IMR-90 (cell line): ENCODE measurements around the gene NOM1. TPM values are rescaled to one million over a fixed set of nuclear protein-coding genes. Genes with fewer than 3 reads are reported as not detected.

Experiments used
- ATAC-seq: fragments of 200-7000 bp; cut with Tn5 transposase; 2 replicates; pipeline ENCODE4 v1.9.1; 2020; ENCODE audit warnings: low read depth, mild to moderate bottlenecking, moderate library complexity
- BruUV-seq: library from RNA; stranded (reverse); fragments of 400-500 nt; replicated peaks from 2 replicates; lab custom pipeline; 2021; lab: Mats Ljungman, UMichigan
- CTCF ChIA-PET: fragments of 300-600 bp; formaldehyde crosslinking; extraction: SDS; loops from one replicate; lab custom pipeline; 2021; ENCODE audit warnings: antibody characterized with exemption; lab: Yijun Ruan, JAX
- POLR2A ChIA-PET: fragments of 300-600 bp; sonication (Branson Sonifier 250); formaldehyde crosslinking; loops from one replicate; lab custom pipeline; 2022; ENCODE audit warnings: antibody characterized with exemption; ENCODE audit not compliant: unreplicated experiment; lab: Charles Lee
- DNase-seq: peaks from one replicate; pipeline ENCODE4 v3.0.0; 2013
- H2AFZ ChIP-seq: replicated peaks from 2 replicates; pipeline ENCODE3; 2013; ENCODE audit warnings: low read length, mild to moderate bottlenecking; ENCODE audit not compliant: poor library complexity
- H2AK5ac ChIP-seq: 2 replicates; pipeline ENCODE4 v1.6.1; 2013; ENCODE audit warnings: low read depth, low read length, inconsistent platforms
- H2AK9ac ChIP-seq: replicated peaks from 2 replicates; pipeline ENCODE3; 2013; ENCODE audit warnings: mild to moderate bottlenecking, low read depth, low read length, moderate library complexity; ENCODE audit not compliant: poor library complexity
- H2BK120ac ChIP-seq: 2 replicates; pipeline ENCODE4 v1.6.1; 2013; ENCODE audit warnings: low read depth, low read length, inconsistent platforms
- H2BK15ac ChIP-seq: 3 replicates; pipeline ENCODE4 v1.6.1; 2013; ENCODE audit warnings: low read depth, low read length, inconsistent platforms
- H2BK20ac ChIP-seq: 2 replicates; pipeline ENCODE4 v1.6.1; 2013; ENCODE audit warnings: low read depth, mild to moderate bottlenecking, inconsistent platforms, low read length, moderate library complexity
- H2BK5ac ChIP-seq: 2 replicates; pipeline ENCODE4 v1.6.1; 2013; ENCODE audit warnings: mild to moderate bottlenecking, low read depth, low read length, inconsistent platforms; ENCODE audit not compliant: poor library complexity, severe bottlenecking
- H3K14ac ChIP-seq: replicated peaks from 2 replicates; pipeline ENCODE4 v1.6.1; 2013; ENCODE audit warnings: low read depth, low read length, inconsistent platforms
- H3K18ac ChIP-seq: 2 replicates; pipeline ENCODE4 v1.6.1; 2013; ENCODE audit warnings: low read depth, low read length, control low read depth
- H3K23ac ChIP-seq: 2 replicates; pipeline ENCODE4 v1.6.1; 2013; ENCODE audit warnings: low read depth, low read length, inconsistent platforms
- H3K27ac ChIP-seq: 2 replicates; pipeline ENCODE4 v1.5.1; 2013; ENCODE audit warnings: mild to moderate bottlenecking, control low read depth, low read length; ENCODE audit not compliant: insufficient read depth
- H3K27me3 ChIP-seq: 2 replicates; pipeline ENCODE4 v1.6.1; 2013; ENCODE audit warnings: low read length; ENCODE audit not compliant: control insufficient read depth, insufficient read depth
- H3K36me3 ChIP-seq: 2 replicates; pipeline ENCODE4 v1.6.1; 2013; ENCODE audit warnings: low read length, mixed read lengths; ENCODE audit not compliant: control insufficient read depth, insufficient read depth
- H3K4ac ChIP-seq: 2 replicates; pipeline ENCODE4 v1.6.1; 2013; ENCODE audit warnings: low read depth, low read length, inconsistent platforms
- H3K4me1 ChIP-seq: 2 replicates; pipeline ENCODE4 v1.6.1; 2013; ENCODE audit warnings: low read length, mixed read lengths; ENCODE audit not compliant: control insufficient read depth, insufficient read depth
- H3K4me2 ChIP-seq: 2 replicates; pipeline ENCODE4 v1.6.1; 2013; ENCODE audit warnings: low read depth, mild to moderate bottlenecking, control low read depth, low read length, moderate library complexity
- H3K4me3 ChIP-seq: 2 replicates; pipeline ENCODE4 v1.5.1; 2013; ENCODE audit warnings: low read depth, mild to moderate bottlenecking, control low read depth, low read length, moderate library complexity; ENCODE audit not compliant: insufficient read depth
- H3K56ac ChIP-seq: 2 replicates; pipeline ENCODE4 v1.6.1; 2013; ENCODE audit warnings: low read length, inconsistent platforms; ENCODE audit not compliant: insufficient read depth; ENCODE audit errors: extremely low read depth
- H3K79me1 ChIP-seq, 2 experiments: 2 replicates each; pipeline ENCODE4 v1.6.1; 2013; ENCODE audit warnings: low read length in 2 of 2, inconsistent platforms in 1 of 2, low read depth in 1 of 2
- H3K9ac ChIP-seq: 2 replicates; pipeline ENCODE4 v1.6.1; 2013; ENCODE audit warnings: low read depth, low read length, control low read depth
- H3K9me1 ChIP-seq: 2 replicates; pipeline ENCODE4 v1.6.1; 2013; ENCODE audit warnings: low read length, inconsistent platforms; ENCODE audit not compliant: insufficient read depth
- H3K9me3 ChIP-seq: 2 replicates; pipeline ENCODE4 v1.6.1; 2013; ENCODE audit warnings: low read length; ENCODE audit not compliant: control insufficient read depth, insufficient read depth
- H4K20me1 ChIP-seq: 2 replicates; pipeline ENCODE4 v1.6.1; 2013; ENCODE audit warnings: low read length, inconsistent platforms; ENCODE audit not compliant: insufficient read depth
- H4K5ac ChIP-seq: 2 replicates; pipeline ENCODE4 v1.6.1; 2013; ENCODE audit warnings: mild to moderate bottlenecking, low read depth, low read length, control low read depth
- H4K8ac ChIP-seq, 2 experiments: 2 replicates each; pipeline ENCODE4 v1.6.1; 2013; ENCODE audit warnings: low read depth in 2 of 2, low read length in 2 of 2, control low read depth in 1 of 2, inconsistent platforms in 1 of 2
- H4K91ac ChIP-seq: 2 replicates; pipeline ENCODE4 v1.6.1; 2013; ENCODE audit warnings: low read depth, low read length, inconsistent platforms; ENCODE audit not compliant: insufficient read depth
- BHLHE40 ChIP-seq: fragments of 150-350 bp; IDR thresholded peaks from 2 replicates; pipeline ENCODE4 v1.6.1; 2016; ENCODE audit warnings: mild to moderate bottlenecking, low read depth, low read length
- CEBPB ChIP-seq: IDR thresholded peaks from 2 replicates; pipeline ENCODE4 v1.6.1; 2012; ENCODE audit warnings: low read depth, low read length, improper control_type of control experiment
- CHD1 ChIP-seq: IDR thresholded peaks from 2 replicates; pipeline ENCODE4 v1.6.1; 2012; ENCODE audit warnings: low read depth, low read length, improper control_type of control experiment
- FOS ChIP-seq: fragments of 150-350 bp; IDR thresholded peaks from 2 replicates; pipeline ENCODE4 v1.6.1; 2016; ENCODE audit warnings: low read depth, low read length
- MAFK ChIP-seq: IDR thresholded peaks from 2 replicates; pipeline ENCODE4 v1.6.1; 2012; ENCODE audit warnings: low read depth, low read length, improper control_type of control experiment
- MAZ ChIP-seq: IDR thresholded peaks from 2 replicates; pipeline ENCODE4 v1.6.1; 2012; ENCODE audit warnings: low read depth, mild to moderate bottlenecking, low read length, improper control_type of control experiment, moderate library complexity, borderline replicate concordance
- MXI1 ChIP-seq: IDR thresholded peaks from 2 replicates; pipeline ENCODE4 v1.6.1; 2012; ENCODE audit warnings: low read depth, mild to moderate bottlenecking, low read length, moderate library complexity, borderline replicate concordance
- NFE2L2 ChIP-seq: fragments of 150-350 bp; IDR thresholded peaks from 2 replicates; pipeline ENCODE4 v1.6.1; 2016; ENCODE audit warnings: low read depth, mild to moderate bottlenecking, low read length
- POLR2A ChIP-seq: IDR thresholded peaks from 2 replicates; pipeline ENCODE4 v1.6.1; 2012; ENCODE audit warnings: mild to moderate bottlenecking, low read depth, low read length
- RAD21 ChIP-seq: IDR thresholded peaks from 2 replicates; pipeline ENCODE4 v1.6.1; 2012; ENCODE audit warnings: low read length, improper control_type of control experiment
- RCOR1 ChIP-seq: IDR thresholded peaks from 2 replicates; pipeline ENCODE4 v1.6.1; 2012; ENCODE audit warnings: mild to moderate bottlenecking, low read length, improper control_type of control experiment; ENCODE audit not compliant: insufficient replicate concordance
- RFX5 ChIP-seq: IDR thresholded peaks from 2 replicates; pipeline ENCODE4 v1.8.0; 2012; ENCODE audit warnings: low read depth, mild to moderate bottlenecking, low read length, moderate library complexity
- SMC3 ChIP-seq: fragments of 150-350 bp; IDR thresholded peaks from 2 replicates; pipeline ENCODE4 v1.6.1; 2016; ENCODE audit warnings: low read depth, mild to moderate bottlenecking, antibody characterized with exemption, low read length, moderate library complexity
- WGBS, 2 experiments: methylation state at CpG; one replicate each; pipeline versions ENCODE4 v1.1.5 to v1.1.7; 2013; ENCODE audit warnings: missing lambda C conversion rate in 2 of 2; ENCODE audit not compliant: insufficient read length in 1 of 2; ENCODE audit errors: extremely low coverage in 2 of 2; 5-methylcytosine and 5-hydroxymethylcytosine counted together
- dilution Hi-C: fragments of 300-500 bp; cut with HindIII; formaldehyde crosslinking; loops from one replicate; pipeline ENCODE4 v1.14.3; 2018; ENCODE audit warnings: low sequenced_read_pairs; ENCODE audit not compliant: unreplicated experiment
- in situ Hi-C: fragments of 300-500 bp; cut with MboI; formaldehyde crosslinking; loops from 3 replicates; pipeline ENCODE4 v1.14.3; 2019; ENCODE audit warnings: low sequenced_read_pairs, inconsistent platforms, mixed read lengths
- intact Hi-C: fragments of 100-400 bp; cut with micrococcal nuclease; formaldehyde crosslinking; loops from 2 replicates; pipeline ENCODE4 v1.10.0; 2022
- polyA plus RNA-seq, 3 experiments: library from polyadenylated mRNA; depleted of rRNA; stranded (reverse); fragments of >200 nt; gene quantifications; 2 replicates each; pipeline ENCODE4 v1.2.3, GENCODE V29; 2012; ENCODE audit warnings: low replicate concordance in 1 of 3
- total RNA-seq: library from RNA; depleted of rRNA; stranded (reverse); fragments of >200 nt; gene quantifications from 2 replicates; pipeline ENCODE4 v1.2.3, GENCODE V29; 2012
- TF ChIP-seq, protein P1 (sequence below): fragments of 150-350 bp; IDR thresholded peaks from 2 replicates; pipeline ENCODE4 v1.6.1; 2016; ENCODE audit warnings: low read depth, mild to moderate bottlenecking, low read length, moderate library complexity, borderline replicate concordance
- TF ChIP-seq, protein P2 (sequence below): fragments of 150-350 bp; IDR thresholded peaks from 2 replicates; pipeline ENCODE4 v1.6.1; 2017; ENCODE audit warnings: mild to moderate bottlenecking, antibody characterized with exemption, low read length, low read depth
- TF ChIP-seq, protein P3 (sequence below): conservative IDR thresholded peaks from 2 replicates; pipeline ENCODE4 v1.5.1; 2012; ENCODE audit warnings: mild to moderate bottlenecking, low read depth, low read length, improper control_type of control experiment

Gene NOM1
- total and polyA plus RNA-seq, 2 of the 4 experiments (the other 2 are of a cell fraction): 15.3 to 15.4 TPM

DNA sequence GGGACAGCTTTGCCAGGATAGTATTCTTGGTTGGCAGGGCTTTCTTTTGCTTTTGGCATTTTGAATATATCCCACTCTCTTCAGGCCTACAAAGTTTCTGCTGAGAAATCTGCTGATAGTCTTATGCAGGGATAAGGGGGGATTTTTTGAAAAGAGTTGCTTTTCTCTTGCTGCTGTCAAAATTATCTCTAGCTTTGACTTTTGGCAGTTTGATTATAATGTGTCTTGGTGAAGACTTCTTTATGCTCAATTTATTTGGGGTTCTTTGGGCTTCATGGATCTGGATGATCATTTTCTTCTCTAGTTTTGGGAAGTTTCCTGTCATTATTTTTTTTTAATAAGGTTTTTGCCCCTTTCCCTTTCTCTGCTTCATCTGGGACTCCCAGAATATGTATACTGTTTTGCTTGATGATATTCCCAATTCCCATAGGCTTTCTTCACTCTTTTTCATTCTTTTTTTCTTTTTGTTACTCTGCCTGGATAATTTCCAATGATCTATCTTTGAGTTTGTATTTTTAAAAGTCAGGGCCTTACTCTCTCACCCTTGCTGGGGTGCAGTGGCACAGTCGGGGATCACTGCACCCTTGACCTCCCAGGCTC lies 29.6 kb downstream of the NOM1 start:
- Histone ChIP-seq H3K9me3 (peaks cover 2% of the 10 kb centered on the region), H2AFZ (no peak overlapping the region), H2BK5ac (no peak overlapping the region), H3K27me3 (no peaks in the 10 kb centered on the region), H3K9me1 (no peaks in the 10 kb centered on the region), H3K18ac (no peak overlapping the region), H3K4me1 (no peaks in the 10 kb centered on the region), H3K4me3 (no peak overlapping the region), H3K4me2 (no peak overlapping the region), H2AK9ac (no peak overlapping the region), H3K36me3 (no peaks in the 10 kb centered on the region), H2BK15ac (no peak overlapping the region), H3K14ac (no peak overlapping the region), H2AK5ac (no peak overlapping the region), H3K79me1 (no peaks in the 10 kb centered on the region), H3K56ac (no peak overlapping the region), H3K23ac (no peak overlapping the region), H2BK120ac (no peak overlapping the region), H4K5ac (no peak overlapping the region), H2BK20ac (no peak overlapping the region), H3K9ac (no peak overlapping the region), H3K4ac (no peak overlapping the region), H4K91ac (no peak overlapping the region), H4K8ac (no peak overlapping the region), H3K27ac (no peak overlapping the region), H4K20me1 (no peaks in the 10 kb centered on the region)
- CTCF ChIA-PET: interaction anchor here (1.0 kb wide), 1 partner anchor 10 kb away, joined by 3 read pairs; no protein-coding TSS in a partner anchor
- POLR2A ChIA-PET: no interaction called here
- no CpG with 5 or more reads among the region's 1 CpG for WGBS, 2 experiments
- ATAC-seq (no peak), DNase-seq (no peak)
- in situ Hi-C loops: no loop called here
- no TSS peak for BruUV-seq
- dilution Hi-C loops: no loop called here
- intact Hi-C loops: no loop called here
- TF ChIP-seq, protein P1, sequence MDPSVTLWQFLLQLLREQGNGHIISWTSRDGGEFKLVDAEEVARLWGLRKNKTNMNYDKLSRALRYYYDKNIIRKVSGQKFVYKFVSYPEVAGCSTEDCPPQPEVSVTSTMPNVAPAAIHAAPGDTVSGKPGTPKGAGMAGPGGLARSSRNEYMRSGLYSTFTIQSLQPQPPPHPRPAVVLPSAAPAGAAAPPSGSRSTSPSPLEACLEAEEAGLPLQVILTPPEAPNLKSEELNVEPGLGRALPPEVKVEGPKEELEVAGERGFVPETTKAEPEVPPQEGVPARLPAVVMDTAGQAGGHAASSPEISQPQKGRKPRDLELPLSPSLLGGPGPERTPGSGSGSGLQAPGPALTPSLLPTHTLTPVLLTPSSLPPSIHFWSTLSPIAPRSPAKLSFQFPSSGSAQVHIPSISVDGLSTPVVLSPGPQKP: no peak
- TF ChIP-seq MAZ (no peak), POLR2A (no peak), FOS (no peak), RFX5 (no peak), RCOR1 (no peak), CHD1 (no peak), NFE2L2 (no peak), CEBPB (no peak), RAD21 (no peak), MXI1 (no peak), MAFK (no peak), BHLHE40 (no peak), SMC3 (no peak)
- TF ChIP-seq, protein P2, sequence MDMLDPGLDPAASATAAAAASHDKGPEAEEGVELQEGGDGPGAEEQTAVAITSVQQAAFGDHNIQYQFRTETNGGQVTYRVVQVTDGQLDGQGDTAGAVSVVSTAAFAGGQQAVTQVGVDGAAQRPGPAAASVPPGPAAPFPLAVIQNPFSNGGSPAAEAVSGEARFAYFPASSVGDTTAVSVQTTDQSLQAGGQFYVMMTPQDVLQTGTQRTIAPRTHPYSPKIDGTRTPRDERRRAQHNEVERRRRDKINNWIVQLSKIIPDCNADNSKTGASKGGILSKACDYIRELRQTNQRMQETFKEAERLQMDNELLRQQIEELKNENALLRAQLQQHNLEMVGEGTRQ: no peak
- TF ChIP-seq, protein P3, sequence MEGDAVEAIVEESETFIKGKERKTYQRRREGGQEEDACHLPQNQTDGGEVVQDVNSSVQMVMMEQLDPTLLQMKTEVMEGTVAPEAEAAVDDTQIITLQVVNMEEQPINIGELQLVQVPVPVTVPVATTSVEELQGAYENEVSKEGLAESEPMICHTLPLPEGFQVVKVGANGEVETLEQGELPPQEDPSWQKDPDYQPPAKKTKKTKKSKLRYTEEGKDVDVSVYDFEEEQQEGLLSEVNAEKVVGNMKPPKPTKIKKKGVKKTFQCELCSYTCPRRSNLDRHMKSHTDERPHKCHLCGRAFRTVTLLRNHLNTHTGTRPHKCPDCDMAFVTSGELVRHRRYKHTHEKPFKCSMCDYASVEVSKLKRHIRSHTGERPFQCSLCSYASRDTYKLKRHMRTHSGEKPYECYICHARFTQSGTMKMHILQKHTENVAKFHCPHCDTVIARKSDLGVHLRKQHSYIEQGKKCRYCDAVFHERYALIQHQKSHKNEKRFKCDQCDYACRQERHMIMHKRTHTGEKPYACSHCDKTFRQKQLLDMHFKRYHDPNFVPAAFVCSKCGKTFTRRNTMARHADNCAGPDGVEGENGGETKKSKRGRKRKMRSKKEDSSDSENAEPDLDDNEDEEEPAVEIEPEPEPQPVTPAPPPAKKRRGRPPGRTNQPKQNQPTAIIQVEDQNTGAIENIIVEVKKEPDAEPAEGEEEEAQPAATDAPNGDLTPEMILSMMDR: no peak
